H9 (cell line): ENCODE measurements around the gene CHPF. TPM values are rescaled to one million over a fixed set of nuclear protein-coding genes. Genes with fewer than 3 reads are reported as not detected.

Source experiments
- DNase-seq: peaks from one replicate; pipeline ENCODE4 v3.0.0-alpha.2; 2017
- H2AFZ ChIP-seq: one replicate; pipeline ENCODE4 v1.6.1; 2013; ENCODE audit warnings: mild to moderate bottlenecking, low read length, control low read depth, moderate library complexity
- H2AK5ac ChIP-seq: 2 replicates; pipeline ENCODE4 v1.6.1; 2013; ENCODE audit warnings: low read length, control low read depth, mixed read lengths; ENCODE audit not compliant: insufficient read length
- H2BK120ac ChIP-seq: one replicate; pipeline ENCODE4 v1.6.1; 2013; ENCODE audit warnings: low read depth, mild to moderate bottlenecking, low read length, control low read depth, inconsistent platforms; ENCODE audit not compliant: poor library complexity, severe bottlenecking
- H2BK12ac ChIP-seq: 2 replicates; pipeline ENCODE4 v1.6.1; 2013; ENCODE audit warnings: low read length, control low read depth, mixed read lengths, low read depth; ENCODE audit not compliant: insufficient read length
- H2BK15ac ChIP-seq: 2 replicates; pipeline ENCODE4 v1.6.1; 2013; ENCODE audit warnings: low read depth, low read length, control low read depth
- H2BK20ac ChIP-seq: one replicate; pipeline ENCODE4 v1.6.1; 2013; ENCODE audit warnings: low read depth, mild to moderate bottlenecking, low read length, control low read depth, inconsistent platforms; ENCODE audit not compliant: poor library complexity, severe bottlenecking
- H2BK5ac ChIP-seq: 2 replicates; pipeline ENCODE4 v1.6.1; 2013; ENCODE audit warnings: low read length, control low read depth, mixed read lengths; ENCODE audit not compliant: insufficient read length
- H3K14ac ChIP-seq: 2 replicates; pipeline ENCODE4 v1.6.1; 2013; ENCODE audit warnings: low read length, control low read depth; ENCODE audit not compliant: insufficient read depth
- H3K18ac ChIP-seq: 2 replicates; pipeline ENCODE4 v1.6.1; 2013; ENCODE audit warnings: low read depth, mild to moderate bottlenecking, mixed read lengths, low read length, control low read depth; ENCODE audit not compliant: insufficient read length
- H3K23ac ChIP-seq: 2 replicates; pipeline ENCODE4 v1.6.1; 2013; ENCODE audit warnings: low read length, control low read depth, mixed read lengths, low read depth; ENCODE audit not compliant: insufficient read length
- H3K23me2 ChIP-seq: 2 replicates; pipeline ENCODE4 v1.6.1; 2013; ENCODE audit warnings: low read depth, mild to moderate bottlenecking, mixed read lengths, low read length, control low read depth; ENCODE audit not compliant: insufficient read length, poor library complexity, severe bottlenecking
- H3K27ac ChIP-seq: 2 replicates; pipeline ENCODE4 v1.5.1; 2013; ENCODE audit warnings: low read length, control low read depth, mixed read lengths, low read depth; ENCODE audit not compliant: insufficient read length
- H3K27me3 ChIP-seq: 2 replicates; pipeline ENCODE4 v1.6.1; 2013; ENCODE audit warnings: low read length, control low read depth, inconsistent platforms; ENCODE audit not compliant: insufficient read depth
- H3K4ac ChIP-seq: 2 replicates; pipeline ENCODE4 v1.6.1; 2013; ENCODE audit warnings: low read depth, mild to moderate bottlenecking, control low read depth, inconsistent platforms, low read length, moderate library complexity
- H3K4me1 ChIP-seq: 2 replicates; pipeline ENCODE4 v1.6.1; 2013; ENCODE audit warnings: low read length, control low read depth, inconsistent platforms; ENCODE audit not compliant: insufficient read depth
- H3K4me2 ChIP-seq: 2 replicates; pipeline ENCODE4 v1.6.1; 2013; ENCODE audit warnings: low read length, control low read depth, mixed read lengths; ENCODE audit not compliant: insufficient read length, insufficient read depth
- H3K56ac ChIP-seq: 2 replicates; pipeline ENCODE4 v1.6.1; 2013; ENCODE audit warnings: low read depth, mild to moderate bottlenecking, mixed read lengths, low read length, control low read depth; ENCODE audit not compliant: insufficient read length
- H3K79me1 ChIP-seq: 2 replicates; pipeline ENCODE4 v1.6.1; 2013; ENCODE audit warnings: low read depth, mild to moderate bottlenecking, moderate library complexity, low read length, control low read depth, inconsistent platforms; ENCODE audit not compliant: insufficient read depth, poor library complexity, severe bottlenecking
- H3K79me2 ChIP-seq: 2 replicates; pipeline ENCODE4 v1.6.1; 2013; ENCODE audit warnings: low read length, control low read depth, inconsistent platforms; ENCODE audit not compliant: insufficient read depth
- H3K9ac ChIP-seq: 2 replicates; pipeline ENCODE4 v1.6.1; 2013; ENCODE audit warnings: low read length, control low read depth, mixed read lengths; ENCODE audit not compliant: insufficient read length; ENCODE audit errors: extremely low read depth
- H3K9me3 ChIP-seq: one replicate; pipeline ENCODE4 v1.6.1; 2013; ENCODE audit warnings: low read depth, low read length, inconsistent platforms; ENCODE audit not compliant: control insufficient read depth
- H3T11ph ChIP-seq: one replicate; pipeline ENCODE4 v1.6.1; 2013; ENCODE audit warnings: mild to moderate bottlenecking, low read length, control low read depth, inconsistent platforms
- H4K20me1 ChIP-seq: one replicate; pipeline ENCODE4 v1.6.1; 2013; ENCODE audit not compliant: control insufficient read depth, insufficient read length, insufficient read depth
- H4K5ac ChIP-seq: 2 replicates; pipeline ENCODE4 v1.6.1; 2013; ENCODE audit warnings: low read depth, mild to moderate bottlenecking, mixed read lengths, low read length, control low read depth; ENCODE audit not compliant: insufficient read length
- H4K8ac ChIP-seq: replicated peaks from 2 replicates; pipeline ENCODE4 v1.6.1; 2013; ENCODE audit warnings: low read length, control low read depth, mixed read lengths, low read depth; ENCODE audit not compliant: insufficient read length
- H4K91ac ChIP-seq: 2 replicates; pipeline ENCODE4 v1.6.1; 2013; ENCODE audit warnings: low read depth, mild to moderate bottlenecking, moderate library complexity, mixed read lengths, low read length, control low read depth; ENCODE audit not compliant: insufficient read length
- H3K27ac Mint-ChIP-seq, 3 experiments: 2 replicates in 2 of 3; 3 replicates in 1 of 3; pipeline ENCODE4 v1.8.0; 2020 to 2021; ENCODE audit warnings: mixed read lengths in 3 of 3, mild to moderate bottlenecking in 1 of 3, moderate library complexity in 1 of 3
- H3K27me3 Mint-ChIP-seq: 2 replicates; pipeline ENCODE4 v1.8.0; 2021; ENCODE audit warnings: low read depth, mild to moderate bottlenecking, moderate library complexity, mixed read lengths
- H3K36me3 Mint-ChIP-seq, 3 experiments: 2 replicates in 2 of 3; 3 replicates in 1 of 3; pipeline ENCODE4 v1.8.0; 2020 to 2021; ENCODE audit warnings: low read depth in 3 of 3, mixed read lengths in 3 of 3; ENCODE audit not compliant: insufficient read depth in 1 of 3
- H3K4me1 Mint-ChIP-seq, 2 experiments: 2 replicates each; pipeline ENCODE4 v1.8.0; 2020; ENCODE audit warnings: mixed read lengths in 2 of 2
- H3K4me3 Mint-ChIP-seq, 2 experiments: 2 replicates in 1 of 2; 3 replicates in 1 of 2; pipeline ENCODE4 v1.8.0; 2020 to 2021; ENCODE audit warnings: mild to moderate bottlenecking in 2 of 2, mixed read lengths in 2 of 2, moderate library complexity in 1 of 2
- H3K9me3 Mint-ChIP-seq, 2 experiments: 2 replicates in 1 of 2; 3 replicates in 1 of 2; pipeline ENCODE4 v1.8.0; 2020; ENCODE audit warnings: mild to moderate bottlenecking in 2 of 2, mixed read lengths in 2 of 2, moderate library complexity in 1 of 2
- CTCF ChIP-seq: fragments of 200-600 bp; sonication (generic); conservative IDR thresholded peaks from 3 replicates; pipeline ENCODE4 v1.8.0; 2021; ENCODE audit warnings: antibody characterized with exemption, mild to moderate bottlenecking
- WGBS: extraction: QIAGEN DNeasy Blood & Tissue Kit; methylation state at CpG from one replicate; pipeline ENCODE4 v1.1.7; 2013; ENCODE audit warnings: missing lambda C conversion rate, low lambda C conversion rate, mixed read lengths; ENCODE audit not compliant: insufficient read length; ENCODE audit errors: extremely low coverage; 5-methylcytosine and 5-hydroxymethylcytosine counted together
- total RNA-seq: library from RNA; stranded (reverse); gene quantifications from 2 replicates; pipeline ENCODE4 v1.2.1, GENCODE V29; 2021

CHPF gene
- total RNA-seq, 1 experiment from 2014 or later, result 46.5 TPM

- Mint-ChIP-seq H3K9me3 (peaks cover 0 to 1% of the 10 kb centered on the region in 2 experiments; a peak in 3 of 5 replicates), H3K4me1 (peaks cover 34 to 39% of the 10 kb centered on the region in 2 experiments), H3K27me3 (peaks cover 8% of the 10 kb centered on the region), H3K4me3 (no peak overlapping the region), H3K36me3 (peaks cover 14 to 28% (median 21%) of the 10 kb centered on the region in 3 experiments), H3K27ac (peak overlapping the region in 1 of 3 experiments; percentile 82; a peak in 2 of 7 replicates)
- Histone ChIP-seq H2BK12ac (no peak overlapping the region), H4K8ac (no peak overlapping the region), H3K23ac (no peak overlapping the region), H2BK15ac (no peak overlapping the region), H2BK120ac (no peak overlapping the region), H3K23me2 (peaks cover 6% of the 10 kb centered on the region), H3K4me2 (no peak overlapping the region), H3K14ac (no peak overlapping the region; the same call in 1 of the 2 replicates), H3K9ac (no peak overlapping the region), H3K79me1 (no peaks in the 10 kb centered on the region), H3K79me2 (no peaks in the 10 kb centered on the region), H2AFZ (no peak overlapping the region), H2BK5ac (no peak overlapping the region), H3K27ac (no peak overlapping the region), H3T11ph (no peak overlapping the region), H3K27me3 (no peaks in the 10 kb centered on the region), H3K4ac (no peak overlapping the region), H2BK20ac (no peak overlapping the region), H4K91ac (no peak overlapping the region), H3K56ac (no peak overlapping the region), H4K20me1 (no peaks in the 10 kb centered on the region), H3K18ac (no peak overlapping the region), H3K4me1 (peaks cover 8% of the 10 kb centered on the region; the same call in 1 of the 2 replicates), H4K5ac (no peak overlapping the region), H2AK5ac (no peak overlapping the region), H3K9me3 (no peaks in the 10 kb centered on the region)
- TF ChIP-seq CTCF, result peak; percentile 31; the same call in 2 of the 3 replicates
- no CpG with 5 or more reads among the region's 15 CpGs for WGBS
- peak; percentile 73 for DNase-seq
Measured at GRCh38 chr2:219537657-219538488, 5.7 kb downstream of the CHPF start.
